Neural cell (in vitro differentiated cells): Measurements from ENCODE around the gene FAM210A. TPM values are rescaled to one million over a fixed set of nuclear protein-coding genes. Genes with fewer than 3 reads are reported as not detected.

Experiments used
- H2AFZ ChIP-seq: fragments of 200-600, 300-800 bp; sonication (generic), shearing (Covaris generic); 2 replicates; pipeline ENCODE4 v1.6.0; 2014; ENCODE audit warnings: low read depth, mild to moderate bottlenecking, antibody characterized with exemption, low read length, moderate library complexity
- H3F3A ChIP-seq: fragments of 200-600 bp; shearing (Covaris generic); 2 replicates; pipeline ENCODE4 v1.6.1; 2016; ENCODE audit warnings: mild to moderate bottlenecking, moderate library complexity, mixed read lengths, antibody characterized with exemption, low read length; ENCODE audit not compliant: insufficient read depth, poor library complexity, severe bottlenecking
- H3K27ac ChIP-seq: fragments of 200-600, 300-800 bp; sonication (generic), shearing (Covaris generic); 2 replicates; pipeline ENCODE4 v1.5.1; 2014; ENCODE audit warnings: mild to moderate bottlenecking, low read length, moderate library complexity
- H3K27me3 ChIP-seq: fragments of 300-800, 200-600 bp; sonication (generic), shearing (Covaris generic); 2 replicates; pipeline ENCODE4 v1.6.0; 2014; ENCODE audit warnings: mild to moderate bottlenecking, low read depth, low read length, moderate library complexity; ENCODE audit not compliant: insufficient read depth
- H3K36me3 ChIP-seq: fragments of 300-800, 200-600 bp; sonication (generic), shearing (Covaris generic); 2 replicates; pipeline ENCODE4 v1.5.1; 2014; ENCODE audit warnings: mild to moderate bottlenecking, antibody characterized with exemption, low read length, moderate library complexity; ENCODE audit not compliant: insufficient read depth
- H3K4me2 ChIP-seq: fragments of 300-800, 200-600 bp; sonication (generic), shearing (Covaris generic); 2 replicates; pipeline ENCODE4 v1.6.0; 2014; ENCODE audit warnings: mild to moderate bottlenecking, low read length
- H3K4me3 ChIP-seq: fragments of 300-800, 200-600 bp; sonication (generic), shearing (Covaris generic); 2 replicates; pipeline ENCODE4 v1.5.1; 2014; ENCODE audit warnings: mild to moderate bottlenecking, low read length, moderate library complexity
- H3K79me2 ChIP-seq: fragments of 200-600 bp; shearing (Covaris generic); replicated peaks from 2 replicates; pipeline ENCODE4 v1.6.0; 2014; ENCODE audit warnings: mild to moderate bottlenecking, low read length, moderate library complexity; ENCODE audit not compliant: insufficient read depth
- H3K9ac ChIP-seq: fragments of 300-800, 200-600 bp; sonication (generic), shearing (Covaris generic); 2 replicates; pipeline ENCODE4 v1.6.1; 2016; ENCODE audit warnings: mild to moderate bottlenecking, low read length, mixed read lengths
- H3K9me2 ChIP-seq: fragments of 200-600 bp; shearing (Covaris generic); 2 replicates; pipeline ENCODE4 v1.6.1; 2016; ENCODE audit warnings: mild to moderate bottlenecking, low read length, mixed read lengths; ENCODE audit not compliant: insufficient read depth
- H3K9me3 ChIP-seq: fragments of 200-600, 300-800 bp; sonication (generic), shearing (Covaris generic); 2 replicates; pipeline ENCODE4 v1.6.1; 2016; ENCODE audit warnings: mild to moderate bottlenecking, mixed run types, low read length, moderate library complexity, mixed read lengths
- H4K20me1 ChIP-seq: fragments of 200-600 bp; shearing (Covaris generic); 2 replicates; pipeline ENCODE4 v1.6.1; 2016; ENCODE audit warnings: mild to moderate bottlenecking, mixed run types; ENCODE audit not compliant: insufficient read depth
- EP300 ChIP-seq: fragments of 450-650 bp; conservative IDR thresholded peaks from 2 replicates; pipeline ENCODE4 v1.6.1; 2014; ENCODE audit warnings: antibody characterized with exemption, mild to moderate bottlenecking, moderate library complexity; ENCODE audit not compliant: poor library complexity, severe bottlenecking
- EZH2 ChIP-seq: fragments of 200-600, 300-800 bp; shearing (Covaris generic), sonication (generic); IDR thresholded peaks from 2 replicates; pipeline ENCODE4 v1.6.1; 2014; ENCODE audit warnings: antibody characterized with exemption, low read length, borderline replicate concordance, mild to moderate bottlenecking; ENCODE audit not compliant: insufficient read depth, poor library complexity, severe bottlenecking
- MXI1 ChIP-seq: fragments of 450-650 bp; conservative IDR thresholded peaks from 2 replicates; pipeline ENCODE4 v1.6.1; 2014; ENCODE audit warnings: antibody characterized with exemption, mild to moderate bottlenecking; ENCODE audit not compliant: poor library complexity, severe bottlenecking
- POLR2AphosphoS5 ChIP-seq: IDR thresholded peaks from 2 replicates; pipeline ENCODE4 v1.6.1; 2012
- RAD21 ChIP-seq: fragments of 450-650 bp; conservative IDR thresholded peaks from 2 replicates; pipeline ENCODE4 v1.6.1; 2014; ENCODE audit warnings: antibody characterized with exemption, mild to moderate bottlenecking, moderate library complexity
- SMC3 ChIP-seq: fragments of 450-650 bp; conservative IDR thresholded peaks from 2 replicates; pipeline ENCODE4 v1.6.1; 2014; ENCODE audit warnings: antibody characterized with exemption, mild to moderate bottlenecking, moderate library complexity; ENCODE audit not compliant: poor library complexity
- TAF1 ChIP-seq: IDR thresholded peaks from 2 replicates; pipeline ENCODE4 v1.6.1; 2012; ENCODE audit warnings: low read depth
- polyA plus RNA-seq: library from polyadenylated mRNA; depleted of rRNA; stranded (reverse); fragments of >200 nt; gene quantifications from 2 replicates; pipeline ENCODE4 v1.2.3, GENCODE V29; 2014
- TF ChIP-seq, protein P1 (sequence below): fragments of 450-650 bp; IDR thresholded peaks from 2 replicates; pipeline ENCODE4 v1.5.1; 2014; ENCODE audit warnings: antibody characterized with exemption, mild to moderate bottlenecking, moderate library complexity; ENCODE audit not compliant: poor library complexity, severe bottlenecking
- TF ChIP-seq, protein P2 (sequence below): IDR thresholded peaks from 2 replicates; pipeline ENCODE4 v1.6.1; 2012; ENCODE audit warnings: borderline replicate concordance

The FAM210A gene
- polyA plus RNA-seq, 1 donor from 2014 or later, result 11.5 TPM

- Histone ChIP-seq H4K20me1 (no peaks in the 10 kb centered on the region), H3K4me3 (no peak overlapping the region), H3K27me3 (no peaks in the 10 kb centered on the region), H3K9me3 (no peaks in the 10 kb centered on the region), H3K79me2 (no peaks in the 10 kb centered on the region), H3K27ac (no peak overlapping the region), H3K9me2 (no peaks in the 10 kb centered on the region), H3K9ac (no peak overlapping the region), H3K4me2 (no peak overlapping the region), H3K36me3 (peaks cover 8% of the 10 kb centered on the region), H2AFZ (no peak overlapping the region), H3F3A (no peaks in the 10 kb centered on the region)
- TF ChIP-seq RAD21 (no peak), SMC3 (no peak), MXI1 (no peak), EZH2 (no peak), POLR2AphosphoS5 (no peak), EP300 (no peak), TAF1 (no peak)
- TF ChIP-seq, protein P1, sequence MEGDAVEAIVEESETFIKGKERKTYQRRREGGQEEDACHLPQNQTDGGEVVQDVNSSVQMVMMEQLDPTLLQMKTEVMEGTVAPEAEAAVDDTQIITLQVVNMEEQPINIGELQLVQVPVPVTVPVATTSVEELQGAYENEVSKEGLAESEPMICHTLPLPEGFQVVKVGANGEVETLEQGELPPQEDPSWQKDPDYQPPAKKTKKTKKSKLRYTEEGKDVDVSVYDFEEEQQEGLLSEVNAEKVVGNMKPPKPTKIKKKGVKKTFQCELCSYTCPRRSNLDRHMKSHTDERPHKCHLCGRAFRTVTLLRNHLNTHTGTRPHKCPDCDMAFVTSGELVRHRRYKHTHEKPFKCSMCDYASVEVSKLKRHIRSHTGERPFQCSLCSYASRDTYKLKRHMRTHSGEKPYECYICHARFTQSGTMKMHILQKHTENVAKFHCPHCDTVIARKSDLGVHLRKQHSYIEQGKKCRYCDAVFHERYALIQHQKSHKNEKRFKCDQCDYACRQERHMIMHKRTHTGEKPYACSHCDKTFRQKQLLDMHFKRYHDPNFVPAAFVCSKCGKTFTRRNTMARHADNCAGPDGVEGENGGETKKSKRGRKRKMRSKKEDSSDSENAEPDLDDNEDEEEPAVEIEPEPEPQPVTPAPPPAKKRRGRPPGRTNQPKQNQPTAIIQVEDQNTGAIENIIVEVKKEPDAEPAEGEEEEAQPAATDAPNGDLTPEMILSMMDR, result no peak
- TF ChIP-seq, protein P2, sequence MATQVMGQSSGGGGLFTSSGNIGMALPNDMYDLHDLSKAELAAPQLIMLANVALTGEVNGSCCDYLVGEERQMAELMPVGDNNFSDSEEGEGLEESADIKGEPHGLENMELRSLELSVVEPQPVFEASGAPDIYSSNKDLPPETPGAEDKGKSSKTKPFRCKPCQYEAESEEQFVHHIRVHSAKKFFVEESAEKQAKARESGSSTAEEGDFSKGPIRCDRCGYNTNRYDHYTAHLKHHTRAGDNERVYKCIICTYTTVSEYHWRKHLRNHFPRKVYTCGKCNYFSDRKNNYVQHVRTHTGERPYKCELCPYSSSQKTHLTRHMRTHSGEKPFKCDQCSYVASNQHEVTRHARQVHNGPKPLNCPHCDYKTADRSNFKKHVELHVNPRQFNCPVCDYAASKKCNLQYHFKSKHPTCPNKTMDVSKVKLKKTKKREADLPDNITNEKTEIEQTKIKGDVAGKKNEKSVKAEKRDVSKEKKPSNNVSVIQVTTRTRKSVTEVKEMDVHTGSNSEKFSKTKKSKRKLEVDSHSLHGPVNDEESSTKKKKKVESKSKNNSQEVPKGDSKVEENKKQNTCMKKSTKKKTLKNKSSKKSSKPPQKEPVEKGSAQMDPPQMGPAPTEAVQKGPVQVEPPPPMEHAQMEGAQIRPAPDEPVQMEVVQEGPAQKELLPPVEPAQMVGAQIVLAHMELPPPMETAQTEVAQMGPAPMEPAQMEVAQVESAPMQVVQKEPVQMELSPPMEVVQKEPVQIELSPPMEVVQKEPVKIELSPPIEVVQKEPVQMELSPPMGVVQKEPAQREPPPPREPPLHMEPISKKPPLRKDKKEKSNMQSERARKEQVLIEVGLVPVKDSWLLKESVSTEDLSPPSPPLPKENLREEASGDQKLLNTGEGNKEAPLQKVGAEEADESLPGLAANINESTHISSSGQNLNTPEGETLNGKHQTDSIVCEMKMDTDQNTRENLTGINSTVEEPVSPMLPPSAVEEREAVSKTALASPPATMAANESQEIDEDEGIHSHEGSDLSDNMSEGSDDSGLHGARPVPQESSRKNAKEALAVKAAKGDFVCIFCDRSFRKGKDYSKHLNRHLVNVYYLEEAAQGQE, result no peak
These were observed 36.5 kb upstream of the FAM210A start for GRCh38 chr18:13762690-13763439.

GRCh38 chr18:13760047-13760446, 33.7 kb upstream of the FAM210A start:
- H3K9me3 ChIP-seq, result no peaks in the 10 kb centered on the region
- no peak for TF ChIP-seq EZH2
- TF ChIP-seq MXI1, result no peak
- TF ChIP-seq SMC3, result no peak
- TF ChIP-seq POLR2AphosphoS5, result no peak
- TF ChIP-seq, protein P1, result no peak
- TF ChIP-seq, protein P2, result no peak
- TF ChIP-seq RAD21, result no peak
- TF ChIP-seq TAF1, result no peak
- no peak for TF ChIP-seq EP300
- no peak overlapping the region for H2AFZ ChIP-seq
- H3K27me3 ChIP-seq, result no peaks in the 10 kb centered on the region
- no peaks in the 10 kb centered on the region for H4K20me1 ChIP-seq
- H3K27ac ChIP-seq, result no peak overlapping the region
- no peak overlapping the region for H3K4me2 ChIP-seq
- no peaks in the 10 kb centered on the region for H3K79me2 ChIP-seq
- no peaks in the 10 kb centered on the region for H3F3A ChIP-seq
- no peaks in the 10 kb centered on the region for H3K9me2 ChIP-seq
- no peak overlapping the region for H3K9ac ChIP-seq
- H3K36me3 ChIP-seq, result peaks cover 13% of the 10 kb centered on the region
- H3K4me3 ChIP-seq, result no peak overlapping the region
